Ishikawa (cell line): Measurements from ENCODE around the gene BBS10.

Experiments used
- EGR1 ChIP-seq: IDR thresholded peaks from 2 replicates; pipeline ENCODE4 v1.6.1; 2012
- FOXM1 ChIP-seq: IDR thresholded peaks from 2 replicates; pipeline ENCODE4 v1.6.1; 2012; ENCODE audit warnings: low read depth, borderline replicate concordance
- NFIC ChIP-seq: IDR thresholded peaks from 2 replicates; pipeline ENCODE4 v1.6.1; 2012
- RAD21 ChIP-seq: IDR thresholded peaks from 2 replicates; pipeline ENCODE4 v1.6.1; 2012; ENCODE audit warnings: low read depth
- YY1 ChIP-seq: IDR thresholded peaks from 2 replicates; pipeline ENCODE4 v1.6.1; 2012; ENCODE audit warnings: low read depth

- no peak for TF ChIP-seq YY1
- no peak for TF ChIP-seq EGR1
- TF ChIP-seq NFIC: no peak
- no peak for TF ChIP-seq RAD21
- no peak for TF ChIP-seq FOXM1
Observed at GRCh38 chr12:76341436-76342030, 6.7 kb downstream of the BBS10 start.
